Cardiac muscle cell (in vitro differentiated cells and primary cell): ENCODE results near the gene C11orf58. TPM values are rescaled to one million over a fixed set of nuclear protein-coding genes. Genes with fewer than 3 reads are reported as not detected.

Experiments used
- DNase-seq, 2 donors: peaks; one replicate each; pipeline versions ENCODE4 v3.0.0 to v3.0.0-alpha.2; 2010 to 2017; ENCODE audit warnings: low read depth in 1 of 2, low spot score in 1 of 2
- H3K27ac ChIP-seq: fragments of 200-600 bp; sonication (generic); 2 replicates; pipeline ENCODE4 v1.5.1; 2016
- H3K27me3 ChIP-seq: fragments of 200-600 bp; sonication (generic); 2 replicates; pipeline ENCODE4 v1.6.0; 2016; ENCODE audit warnings: control low read depth
- H3K36me3 ChIP-seq: fragments of 200-600 bp; sonication (generic); 2 replicates; pipeline ENCODE4 v1.5.1; 2016; ENCODE audit warnings: control low read depth
- H3K4me1 ChIP-seq: fragments of 200-600 bp; sonication (generic); 2 replicates; pipeline ENCODE4 v1.8.1; 2017; ENCODE audit warnings: low read depth, mild to moderate bottlenecking, mixed run types
- H3K4me3 ChIP-seq: fragments of 200-600 bp; sonication (generic); 2 replicates; pipeline ENCODE4 v1.5.1; 2016; ENCODE audit warnings: mild to moderate bottlenecking
- H3K9me3 ChIP-seq: fragments of 200-600 bp; sonication (generic); 2 replicates; pipeline ENCODE4 v1.5.1; 2017; ENCODE audit warnings: low read depth, mild to moderate bottlenecking, control low read depth
- polyA plus RNA-seq: library from polyadenylated mRNA; unstranded; fragments of >200 nt; fragmentation: Nextera tagmentation; extraction: Ambion mirVana; gene quantifications from 2 replicates; pipeline ENCODE4 v1.2.1, GENCODE V29; 2016
- total RNA-seq: library from RNA; depleted of rRNA; stranded (reverse); fragments of >200 nt; gene quantifications from 2 replicates; pipeline ENCODE4 v1.2.3, GENCODE V29; 2016
- TF ChIP-seq, protein P1 (sequence below): IDR thresholded peaks from 2 replicates; pipeline ENCODE4 v1.5.1; 2012; ENCODE audit warnings: low read depth, mild to moderate bottlenecking, low read length

The C11orf58 gene
- total and polyA plus RNA-seq, 2 experiments from 2014 or later, result 157 to 232 TPM

DNA sequence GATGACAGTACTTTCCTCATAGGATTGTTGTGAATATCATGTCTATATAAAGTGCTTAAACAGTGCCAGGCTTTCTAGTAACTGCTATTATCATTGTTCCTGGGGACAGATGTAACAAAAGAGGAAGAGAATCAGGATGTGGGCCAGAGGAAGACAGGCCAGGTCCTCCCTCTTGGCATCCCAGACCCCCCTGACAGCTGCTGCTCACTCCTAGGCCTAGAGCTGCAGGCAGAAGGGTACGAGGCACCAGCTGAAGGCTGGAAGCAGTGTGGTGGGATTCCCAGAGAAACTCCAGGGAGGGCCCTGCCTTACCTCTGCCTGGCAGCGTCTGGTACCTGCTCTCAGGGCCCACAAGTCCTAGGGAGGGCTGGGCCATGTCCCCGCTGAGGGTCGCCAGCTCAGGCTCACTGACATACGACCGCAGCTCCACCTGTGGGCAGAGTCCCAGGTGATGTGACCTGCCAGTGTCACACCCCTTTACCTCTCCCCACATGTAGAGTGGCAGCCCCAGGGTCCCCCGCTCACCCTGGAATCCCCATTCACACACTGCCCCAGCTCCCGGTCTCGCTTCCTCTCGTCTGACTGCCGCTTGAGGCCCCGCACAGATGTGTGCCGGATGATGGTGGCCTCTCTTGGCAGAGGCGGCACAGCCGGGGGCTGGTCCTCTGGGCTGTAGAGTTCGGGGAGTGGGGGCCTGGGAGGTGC lies 52.2 kb downstream of the C11orf58 start:
- H3K27ac ChIP-seq, result peak overlapping the region; percentile 27
- no peaks in the 10 kb centered on the region for H3K27me3 ChIP-seq
- H3K9me3 ChIP-seq, result no peaks in the 10 kb centered on the region
- TF ChIP-seq, protein P1, sequence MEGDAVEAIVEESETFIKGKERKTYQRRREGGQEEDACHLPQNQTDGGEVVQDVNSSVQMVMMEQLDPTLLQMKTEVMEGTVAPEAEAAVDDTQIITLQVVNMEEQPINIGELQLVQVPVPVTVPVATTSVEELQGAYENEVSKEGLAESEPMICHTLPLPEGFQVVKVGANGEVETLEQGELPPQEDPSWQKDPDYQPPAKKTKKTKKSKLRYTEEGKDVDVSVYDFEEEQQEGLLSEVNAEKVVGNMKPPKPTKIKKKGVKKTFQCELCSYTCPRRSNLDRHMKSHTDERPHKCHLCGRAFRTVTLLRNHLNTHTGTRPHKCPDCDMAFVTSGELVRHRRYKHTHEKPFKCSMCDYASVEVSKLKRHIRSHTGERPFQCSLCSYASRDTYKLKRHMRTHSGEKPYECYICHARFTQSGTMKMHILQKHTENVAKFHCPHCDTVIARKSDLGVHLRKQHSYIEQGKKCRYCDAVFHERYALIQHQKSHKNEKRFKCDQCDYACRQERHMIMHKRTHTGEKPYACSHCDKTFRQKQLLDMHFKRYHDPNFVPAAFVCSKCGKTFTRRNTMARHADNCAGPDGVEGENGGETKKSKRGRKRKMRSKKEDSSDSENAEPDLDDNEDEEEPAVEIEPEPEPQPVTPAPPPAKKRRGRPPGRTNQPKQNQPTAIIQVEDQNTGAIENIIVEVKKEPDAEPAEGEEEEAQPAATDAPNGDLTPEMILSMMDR, result no peak
- no peak overlapping the region for H3K4me3 ChIP-seq
- H3K4me1 ChIP-seq, result no peaks in the 10 kb centered on the region
- no peak for DNase-seq
- H3K36me3 ChIP-seq, result peaks cover 43% of the 10 kb centered on the region

DNA sequence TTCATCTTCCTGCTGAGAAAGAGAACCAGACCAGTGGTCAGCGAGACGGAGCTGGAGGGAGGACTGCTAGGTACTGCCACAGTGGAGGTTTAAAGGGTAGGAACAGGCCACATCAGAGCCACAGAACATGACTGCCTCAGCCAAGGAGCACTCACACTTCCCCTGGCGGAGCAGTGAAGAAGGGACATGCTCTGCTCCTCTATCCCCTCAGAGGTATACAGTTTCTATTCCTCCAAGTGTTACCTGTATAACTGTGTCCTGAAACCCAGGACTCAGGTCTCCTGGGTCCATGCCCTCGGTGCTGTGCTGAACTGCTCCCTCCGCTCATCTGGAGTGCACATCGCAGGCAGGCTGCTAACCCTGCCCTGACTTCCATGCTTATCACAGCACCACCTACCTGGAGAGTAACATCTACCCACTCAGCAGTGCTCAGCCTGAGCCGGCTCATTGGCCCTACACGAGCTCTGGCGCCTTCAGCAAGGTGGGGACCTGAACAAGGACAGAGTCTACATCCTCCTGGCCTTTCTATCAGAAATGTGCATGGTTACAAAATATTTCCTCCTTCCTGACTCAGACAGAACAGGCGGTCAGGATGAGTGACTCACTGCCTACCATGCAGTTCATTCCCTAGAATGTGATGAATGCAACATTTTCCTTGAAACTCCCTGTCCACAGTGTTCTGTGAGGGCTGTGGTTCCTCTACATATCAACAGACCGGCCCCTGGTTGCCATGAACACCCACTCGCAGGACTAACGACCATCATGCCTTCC lies 52.9 kb downstream of the C11orf58 start:
- H3K27me3 ChIP-seq, result no peaks in the 10 kb centered on the region
- H3K27ac ChIP-seq, result peak overlapping the region; percentile 27
- H3K4me3 ChIP-seq, result no peak overlapping the region
- peaks cover 49% of the 10 kb centered on the region for H3K36me3 ChIP-seq
- TF ChIP-seq, protein P1, result no peak
- peak in 1 of 2 donors; percentile 96 for DNase-seq
- no peaks in the 10 kb centered on the region for H3K4me1 ChIP-seq
- H3K9me3 ChIP-seq, result no peaks in the 10 kb centered on the region

DNA sequence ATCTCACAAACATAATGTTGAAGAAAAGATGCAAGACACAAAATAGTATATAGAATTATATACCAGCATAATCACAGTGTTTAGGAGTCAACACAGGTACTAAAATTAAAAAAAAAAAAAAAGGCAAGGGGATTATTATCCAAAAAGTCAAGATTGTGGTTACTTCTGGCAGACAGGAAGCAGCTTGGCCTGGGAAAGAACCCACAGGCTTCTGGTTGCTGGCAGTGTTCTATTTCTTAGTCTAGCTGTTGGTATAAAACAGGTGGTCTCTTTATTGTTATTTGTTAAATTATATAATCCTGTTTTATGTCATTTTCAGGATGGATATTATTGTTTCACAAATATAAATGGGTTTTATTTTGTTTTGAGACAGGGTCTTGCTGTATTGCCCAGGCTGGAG lies 54.0 kb downstream of the C11orf58 start:
- TF ChIP-seq, protein P1, result no peak
- no peaks in the 10 kb centered on the region for H3K4me1 ChIP-seq

DNA sequence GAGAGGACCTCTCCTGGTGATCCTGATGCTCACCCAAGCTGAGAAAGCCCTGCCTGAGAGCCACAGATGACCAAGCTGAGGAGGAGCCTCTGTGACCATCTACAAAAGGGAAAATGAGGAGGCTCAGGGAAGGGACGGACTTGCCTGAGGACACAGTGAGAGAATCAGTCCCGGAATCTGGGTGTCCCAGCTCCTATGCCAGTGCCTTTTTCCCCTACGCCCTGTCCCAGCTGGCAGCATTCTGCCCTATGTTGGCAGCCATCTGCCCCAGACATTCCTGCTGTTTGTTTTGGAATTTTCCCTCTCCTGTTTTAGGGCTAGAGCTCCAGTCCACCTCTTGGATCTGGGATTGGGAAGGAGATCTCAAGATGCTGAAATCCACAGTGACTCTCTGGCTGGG lies 54.6 kb downstream of the C11orf58 start:
- TF ChIP-seq, protein P1, result no peak
- no peak overlapping the region for H3K27ac ChIP-seq
- no peak for DNase-seq
- H3K4me1 ChIP-seq, result no peaks in the 10 kb centered on the region
- H3K9me3 ChIP-seq, result no peaks in the 10 kb centered on the region
- H3K36me3 ChIP-seq, result peaks cover 52% of the 10 kb centered on the region
- H3K27me3 ChIP-seq, result no peaks in the 10 kb centered on the region
- no peak overlapping the region for H3K4me3 ChIP-seq

More for the DNA sequence above, 54.0 kb downstream of the C11orf58 start:
- H3K27ac ChIP-seq, result no peak overlapping the region
- no peaks in the 10 kb centered on the region for H3K27me3 ChIP-seq
- no peak overlapping the region for H3K4me3 ChIP-seq
- peaks cover 51% of the 10 kb centered on the region for H3K36me3 ChIP-seq
- no peaks in the 10 kb centered on the region for H3K9me3 ChIP-seq
- DNase-seq, result peak in 1 of 2 donors; percentile 61

DNA sequence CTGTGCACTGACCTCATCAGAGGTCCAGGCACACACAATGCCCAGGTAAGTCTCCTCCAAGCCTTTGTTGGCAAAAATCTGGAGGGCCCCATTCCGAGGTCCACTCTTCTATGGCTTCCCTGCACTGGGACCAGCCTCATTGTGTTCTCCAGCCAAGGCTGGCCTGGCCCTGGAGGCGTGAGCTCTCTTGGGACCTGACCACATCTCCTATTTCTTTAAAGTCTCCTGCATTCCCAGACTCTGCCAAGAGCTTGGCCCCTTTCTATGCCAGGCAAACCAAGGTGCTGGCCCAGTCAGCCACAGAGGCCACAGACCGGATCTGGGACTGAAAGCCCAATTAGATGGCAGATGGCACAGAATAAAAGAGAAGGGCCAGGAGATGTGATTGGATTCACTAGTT lies 55.1 kb downstream of the C11orf58 start:
- Histone ChIP-seq H3K4me1 (no peaks in the 10 kb centered on the region), H3K27ac (no peak overlapping the region), H3K36me3 (peaks cover 52% of the 10 kb centered on the region), H3K27me3 (no peaks in the 10 kb centered on the region), H3K9me3 (no peaks in the 10 kb centered on the region), H3K4me3 (no peak overlapping the region)
- no peak for DNase-seq
- TF ChIP-seq, protein P1, result no peak
